Measurements from ENCODE around the gene REELD1. TPM values are rescaled to one million over a fixed set of nuclear protein-coding genes. Genes with fewer than 3 reads are reported as not detected.

Gene REELD1
- total RNA-seq, 1 experiment from 2014 or later, result not detected

- Mint-ChIP-seq H3K36me3 (ENCODE audit: insufficient read depth, unreplicated experiment) (peaks cover 14% of the 10 kb centered on the region), H3K4me1 (ENCODE audit: insufficient read depth, unreplicated experiment) (peaks cover 22% of the 10 kb centered on the region), H3K9me3 (ENCODE audit: unreplicated experiment) (no peaks in the 10 kb centered on the region), H3K4me3 (ENCODE audit: unreplicated experiment) (no peak overlapping the region), H3K27me3 (ENCODE audit: insufficient read depth, unreplicated experiment) (no peaks in the 10 kb centered on the region), H3K27ac (ENCODE audit: low read depth, unreplicated experiment) (peak overlapping the region; percentile 50)
- BruUV-seq (replicated peaks), result no TSS peak
- intact Hi-C loops (cut with micrococcal nuclease), result loop anchor here (5.0 kb wide), 1 partner anchor 243 kb away; the partner anchor contains the start of gene ZNF827
- no peak for DNase-seq (ENCODE audit: unreplicated experiment)
- TF ChIP-seq CTCF (IDR thresholded peaks at IDR 0.05; ENCODE audit: unreplicated experiment), result no peak
- CTCF ChIA-PET, result interaction anchor here (0.9 kb wide), 1 partner anchor 47 kb away, joined by 3 read pairs; no protein-coding TSS in a partner anchor
- POLR2A ChIA-PET, result interaction anchor here (0.6 to 1.2 kb wide), 2 partner anchors 38 to 445 kb away, joined by 3 read pairs; no protein-coding TSS in a partner anchor
Observed at GRCh38 chr4:146179784-146180370, 34.5 kb upstream of the REELD1 start.

DNA sequence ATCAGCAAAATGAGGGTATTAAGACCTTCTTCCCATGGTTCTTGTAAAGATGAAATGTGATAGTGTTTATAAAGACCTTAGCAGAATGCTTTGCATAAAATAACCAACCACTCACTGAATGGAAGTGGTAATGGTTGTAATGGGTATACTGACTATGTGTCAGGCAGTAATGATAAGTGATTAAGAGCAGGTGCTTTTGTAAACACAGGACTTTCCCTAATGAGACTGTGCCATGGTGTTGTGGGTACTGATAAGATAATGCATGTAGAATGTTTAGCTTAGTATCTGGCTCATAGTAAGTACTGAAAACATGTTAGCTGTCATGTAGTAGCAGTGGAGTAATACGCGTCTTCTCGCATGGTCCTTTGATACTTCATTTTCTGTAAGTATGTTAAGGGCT, 31.9 kb upstream of the REELD1 start:
- H3K36me3 Mint-ChIP-seq (ENCODE audit: insufficient read depth, unreplicated experiment), result peaks cover 36% of the 10 kb centered on the region
- no TSS peak for BruUV-seq (replicated peaks)
- no peak overlapping the region for H3K27ac Mint-ChIP-seq (ENCODE audit: low read depth, unreplicated experiment)
- DNase-seq (ENCODE audit: unreplicated experiment), result no peak
- CTCF ChIA-PET, result interaction anchor here (0.7 kb wide), 1 partner anchor 570 kb away, joined by 3 read pairs; no protein-coding TSS in a partner anchor
- TF ChIP-seq CTCF (IDR thresholded peaks at IDR 0.05; ENCODE audit: unreplicated experiment), result no peak
- POLR2A ChIA-PET, result interaction anchor here (1.2 kb wide), 1 partner anchor 148 kb away, joined by 3 read pairs; no protein-coding TSS in a partner anchor
- H3K27me3 Mint-ChIP-seq (ENCODE audit: insufficient read depth, unreplicated experiment), result no peaks in the 10 kb centered on the region
- H3K4me1 Mint-ChIP-seq (ENCODE audit: insufficient read depth, unreplicated experiment), result peaks cover 14% of the 10 kb centered on the region
- intact Hi-C loops (cut with micrococcal nuclease), result no loop called here
- no peak overlapping the region for H3K4me3 Mint-ChIP-seq (ENCODE audit: unreplicated experiment)
- H3K9me3 Mint-ChIP-seq (ENCODE audit: unreplicated experiment), result no peaks in the 10 kb centered on the region

GRCh38 chr4:146183209-146183608, 31.1 kb upstream of the REELD1 start:
- Mint-ChIP-seq H3K27ac (ENCODE audit: low read depth, unreplicated experiment) (no peak overlapping the region), H3K27me3 (ENCODE audit: insufficient read depth, unreplicated experiment) (no peaks in the 10 kb centered on the region), H3K4me3 (ENCODE audit: unreplicated experiment) (no peak overlapping the region), H3K36me3 (ENCODE audit: insufficient read depth, unreplicated experiment) (peaks cover 40% of the 10 kb centered on the region), H3K9me3 (ENCODE audit: unreplicated experiment) (no peaks in the 10 kb centered on the region), H3K4me1 (ENCODE audit: insufficient read depth, unreplicated experiment) (peaks cover 14% of the 10 kb centered on the region)
- no peak for DNase-seq (ENCODE audit: unreplicated experiment)
- POLR2A ChIA-PET, result no interaction called here
- TF ChIP-seq CTCF (IDR thresholded peaks at IDR 0.05; ENCODE audit: unreplicated experiment), result no peak
- no TSS peak for BruUV-seq (replicated peaks)
- CTCF ChIA-PET, result no interaction called here
- intact Hi-C loops (cut with micrococcal nuclease), result no loop called here

DNA sequence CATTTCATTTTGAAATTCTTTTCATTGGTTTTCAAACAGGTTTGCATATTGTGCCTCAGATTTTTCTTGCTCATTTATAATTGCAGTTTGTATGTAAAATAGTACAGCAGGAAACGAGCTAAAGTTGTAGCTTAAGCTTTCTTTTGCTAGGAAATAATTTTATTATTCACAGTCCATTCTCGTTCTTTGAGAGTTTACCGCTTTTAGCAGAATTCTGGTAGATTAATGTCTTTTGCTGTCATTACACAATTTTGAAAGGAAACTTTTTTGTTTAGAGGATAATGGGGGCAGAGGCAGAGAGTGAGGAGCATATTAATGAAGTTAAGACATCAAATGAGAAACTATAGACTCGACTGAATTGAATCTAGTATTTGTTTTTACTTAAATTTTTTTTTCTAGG, 28.3 kb upstream of the REELD1 start:
- POLR2A ChIA-PET, result no interaction called here
- DNase-seq (ENCODE audit: unreplicated experiment), result no peak
- no peak for TF ChIP-seq CTCF (IDR thresholded peaks at IDR 0.05; ENCODE audit: unreplicated experiment)

More for the DNA sequence above, 28.3 kb upstream of the REELD1 start:
- CTCF ChIA-PET, result no interaction called here
- Mint-ChIP-seq H3K4me3 (ENCODE audit: unreplicated experiment) (no peak overlapping the region), H3K9me3 (ENCODE audit: unreplicated experiment) (no peaks in the 10 kb centered on the region), H3K27ac (ENCODE audit: low read depth, unreplicated experiment) (no peak overlapping the region), H3K4me1 (ENCODE audit: insufficient read depth, unreplicated experiment) (peaks cover under 1% of the 10 kb centered on the region), H3K27me3 (ENCODE audit: insufficient read depth, unreplicated experiment) (no peaks in the 10 kb centered on the region), H3K36me3 (ENCODE audit: insufficient read depth, unreplicated experiment) (peaks cover 64% of the 10 kb centered on the region)
- intact Hi-C loops (cut with micrococcal nuclease), result no loop called here
- no TSS peak for BruUV-seq (replicated peaks)
